GM21423 (cell line): ENCODE measurements around the gene VIT.
A peak's percentile ranks its signal among the peaks of the same experiment; 100 is the strongest.
"Not testable (repeated sequence)": the region's sequence is repeated elsewhere in the genome, so short reads cannot be mapped to it uniquely, and the experiment has no call there.

Source experiments
- ATAC-seq: cut with Tn5 transposase; IDR thresholded peaks from one replicate; pipeline ENCODE4 v1.9.1; 2021; ENCODE audit warnings: mild to moderate bottlenecking, moderate library complexity; ENCODE audit not compliant: unreplicated experiment

Gene VIT

DNA sequence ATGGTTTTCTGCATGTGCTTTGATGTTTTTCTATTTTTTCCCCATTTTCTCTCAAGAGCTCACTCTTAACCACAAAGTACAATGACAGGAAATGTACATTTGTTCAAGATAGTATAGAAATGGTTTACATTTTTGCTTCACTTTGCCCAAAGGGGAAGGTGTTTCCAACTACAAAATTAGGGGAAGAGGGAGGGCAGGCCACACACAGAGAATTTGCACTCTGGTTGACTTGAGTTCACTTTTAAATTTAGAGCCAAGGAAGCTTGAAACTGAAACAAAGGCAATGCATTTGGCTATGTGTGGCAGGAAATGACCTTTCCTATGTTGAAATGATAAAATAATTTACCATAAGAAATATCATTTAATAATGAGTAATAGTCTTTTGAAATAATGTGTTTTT, 19.1 kb upstream of the VIT start:
- peak; percentile 56 for ATAC-seq

DNA sequence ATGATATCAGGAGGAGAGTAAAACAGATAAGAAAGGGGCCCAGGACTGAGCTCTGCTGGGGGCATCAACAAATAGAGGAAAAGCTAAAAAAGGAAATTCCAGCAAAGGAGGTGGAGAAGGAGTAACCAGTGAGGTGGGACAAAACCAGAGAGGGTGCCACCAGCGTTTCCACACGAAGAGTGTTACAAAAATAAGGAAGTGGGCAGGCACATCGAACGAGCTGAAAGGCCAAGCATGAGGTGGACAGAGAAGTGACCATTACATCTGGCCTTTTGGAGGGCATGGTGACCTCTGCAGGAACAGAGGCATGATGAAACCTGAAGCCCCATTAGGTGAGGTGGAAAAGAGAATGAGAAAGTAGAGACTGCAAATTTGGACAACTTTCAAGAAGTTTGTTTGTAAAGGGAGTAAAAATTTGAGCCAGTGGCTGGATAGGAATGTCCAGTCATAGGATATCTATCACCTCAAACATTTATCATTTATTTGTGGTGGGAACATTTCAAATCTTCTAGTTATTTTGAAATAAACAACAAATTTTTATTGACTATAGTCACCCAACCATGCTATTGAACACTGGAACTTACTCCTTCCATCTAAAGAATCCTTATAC, 18.4 kb upstream of the VIT start:
- no peak for ATAC-seq

DNA sequence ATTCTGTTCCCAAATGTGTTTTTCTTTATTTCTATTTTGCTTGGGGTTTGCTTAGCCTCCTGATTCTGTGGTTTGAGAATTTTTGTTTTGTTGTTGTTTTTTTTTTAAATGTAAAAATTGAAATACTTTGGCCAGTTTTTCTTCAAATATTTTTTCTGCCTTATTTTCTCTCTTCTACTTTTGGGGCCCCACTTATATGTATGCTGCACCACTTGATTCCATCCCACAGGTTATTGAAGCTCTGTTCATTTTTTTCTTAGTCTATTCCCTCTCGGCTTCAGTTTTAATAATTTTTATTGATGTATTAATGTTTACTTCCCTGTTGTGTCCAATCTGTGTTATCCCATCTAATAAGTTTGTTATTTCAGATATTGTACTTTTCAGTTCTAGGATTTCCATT, 17.7 kb upstream of the VIT start:
- no peak for ATAC-seq

DNA sequence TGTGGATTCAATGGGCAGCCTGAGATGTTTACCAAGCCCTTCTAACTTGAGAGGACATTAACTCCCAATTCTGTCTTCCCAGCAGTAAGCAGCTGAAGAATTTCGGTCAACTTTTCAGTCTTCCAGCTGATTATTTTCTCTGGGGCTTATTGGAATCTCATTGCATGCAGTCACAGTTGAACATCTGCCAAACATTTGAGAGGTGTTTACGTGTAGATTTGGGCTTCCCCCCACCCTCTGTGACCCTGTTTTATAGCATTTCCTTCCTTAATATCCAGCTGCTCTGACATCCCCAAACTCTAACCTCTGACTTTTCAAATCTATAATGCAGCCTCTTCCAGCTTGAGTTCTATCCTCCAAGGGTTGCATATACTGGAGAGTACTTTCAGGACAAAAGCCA, 16.5 kb upstream of the VIT start:
- no peak for ATAC-seq

DNA sequence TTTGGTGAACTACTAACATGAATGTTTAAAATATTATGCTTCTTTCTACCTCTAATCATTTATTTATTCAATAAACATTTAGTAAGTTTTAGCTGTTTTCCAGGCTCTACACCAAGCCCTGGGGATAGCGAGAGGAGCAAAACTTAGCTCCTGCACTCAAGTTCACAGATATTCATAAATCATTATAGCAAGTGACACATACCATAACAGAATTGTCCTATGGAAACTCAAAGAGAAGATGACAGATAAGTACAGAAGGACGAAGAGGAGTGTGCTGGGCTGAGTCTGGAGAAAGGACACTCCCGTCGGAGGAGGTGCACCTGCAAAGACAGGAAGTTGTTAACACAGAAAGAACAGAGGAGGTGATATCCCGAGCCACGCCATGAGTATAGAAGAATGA, 13.9 kb upstream of the VIT start:
- ATAC-seq = no peak

DNA sequence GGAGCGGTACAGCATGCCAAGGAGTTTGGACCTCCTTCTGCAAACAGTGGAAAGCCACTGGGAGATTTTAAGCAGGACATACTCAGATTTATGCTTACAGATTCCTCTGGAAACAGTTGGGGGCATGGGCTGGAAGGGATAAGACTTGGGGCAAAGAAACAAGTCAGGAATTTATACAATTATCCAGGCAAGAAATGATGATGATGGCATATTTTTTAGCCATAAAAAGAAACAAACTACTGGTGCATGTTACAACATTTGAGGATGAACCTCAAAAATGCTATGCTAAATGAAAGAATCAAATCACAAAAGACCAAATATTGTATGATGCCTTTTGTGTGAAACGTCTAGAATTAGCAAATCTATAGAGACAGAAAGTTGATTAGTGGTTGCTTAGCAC, 13.5 kb upstream of the VIT start:
- ATAC-seq = no peak

DNA sequence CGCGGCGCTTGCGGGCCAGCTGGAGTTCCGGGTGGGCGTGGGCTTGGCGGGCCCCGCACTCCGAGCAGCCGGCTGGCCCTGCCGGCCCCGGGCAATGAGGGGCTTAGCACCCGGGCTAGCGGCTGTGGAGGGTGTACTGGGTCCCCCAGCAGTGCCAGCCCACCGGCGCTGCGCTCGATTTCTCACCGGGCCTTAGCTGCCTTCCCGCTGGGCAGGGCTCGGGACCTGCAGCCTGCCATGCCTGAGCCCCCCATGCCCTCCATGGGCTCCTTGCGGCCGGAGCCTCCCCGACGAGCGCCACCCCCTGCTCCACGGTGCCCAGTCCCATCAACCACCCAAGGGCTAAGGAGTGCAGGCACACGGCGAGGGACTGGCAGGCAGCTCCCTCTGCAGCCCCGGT, 8.2 kb upstream of the VIT start:
- not testable (repeated sequence) for ATAC-seq

DNA sequence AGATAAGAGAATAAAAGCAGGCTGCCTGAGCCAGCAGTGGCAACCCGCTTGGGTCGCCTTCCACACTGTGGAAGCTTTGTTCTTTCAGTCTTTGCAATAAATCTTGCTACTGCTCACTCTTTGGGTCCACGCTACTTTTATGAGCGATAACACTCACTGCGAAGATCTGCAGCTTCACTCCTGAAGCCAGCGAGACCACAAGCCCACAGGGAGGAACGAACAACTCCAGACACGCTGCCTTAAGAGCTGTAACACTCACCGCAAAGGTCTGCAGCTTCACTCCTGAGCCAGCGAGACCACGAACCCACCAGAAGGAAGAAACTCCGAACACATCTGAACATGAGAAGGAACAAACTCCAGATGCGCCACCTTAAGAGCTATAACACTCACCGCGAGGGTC, 7.5 kb upstream of the VIT start:
- not testable (repeated sequence) for ATAC-seq

DNA sequence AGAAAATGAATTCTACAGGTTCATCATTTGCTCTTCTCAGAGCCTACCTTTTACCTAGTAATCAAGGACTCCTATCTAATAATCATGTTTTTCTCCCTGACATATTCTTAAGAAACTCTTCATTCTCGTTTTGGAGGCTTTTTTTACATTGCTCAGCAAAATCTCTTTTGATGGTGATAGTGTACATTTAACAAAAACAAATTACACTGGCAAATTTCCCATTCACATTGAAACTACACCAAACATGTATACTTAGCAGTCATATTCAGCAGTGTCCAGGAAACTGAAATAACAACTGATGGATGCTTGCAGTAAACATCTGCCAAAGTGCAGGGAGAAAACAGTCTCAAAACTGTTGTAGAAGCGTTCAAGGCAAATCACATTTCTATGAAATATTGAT, 4.4 kb upstream of the VIT start:
- no peak for ATAC-seq

DNA sequence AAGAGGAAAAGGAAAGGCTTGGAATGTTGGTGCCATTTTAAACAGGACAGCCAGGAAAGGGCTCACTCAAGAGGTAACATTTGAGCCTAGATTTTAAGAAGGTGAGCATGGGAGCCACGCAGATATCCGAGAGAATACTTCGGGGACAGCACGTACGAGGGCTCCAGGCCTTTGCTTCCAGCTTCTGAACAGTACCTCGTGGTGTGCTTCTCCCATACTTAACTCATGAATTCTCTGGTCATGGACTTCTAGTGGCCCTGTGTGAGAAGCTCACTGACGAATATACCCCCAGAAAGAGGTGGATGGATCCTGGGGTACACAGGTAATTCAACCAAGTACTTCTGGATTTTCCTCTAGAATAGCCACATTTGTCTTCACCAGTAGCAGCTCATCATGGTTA, 2.7 kb upstream of the VIT start:
- ATAC-seq = no peak

DNA sequence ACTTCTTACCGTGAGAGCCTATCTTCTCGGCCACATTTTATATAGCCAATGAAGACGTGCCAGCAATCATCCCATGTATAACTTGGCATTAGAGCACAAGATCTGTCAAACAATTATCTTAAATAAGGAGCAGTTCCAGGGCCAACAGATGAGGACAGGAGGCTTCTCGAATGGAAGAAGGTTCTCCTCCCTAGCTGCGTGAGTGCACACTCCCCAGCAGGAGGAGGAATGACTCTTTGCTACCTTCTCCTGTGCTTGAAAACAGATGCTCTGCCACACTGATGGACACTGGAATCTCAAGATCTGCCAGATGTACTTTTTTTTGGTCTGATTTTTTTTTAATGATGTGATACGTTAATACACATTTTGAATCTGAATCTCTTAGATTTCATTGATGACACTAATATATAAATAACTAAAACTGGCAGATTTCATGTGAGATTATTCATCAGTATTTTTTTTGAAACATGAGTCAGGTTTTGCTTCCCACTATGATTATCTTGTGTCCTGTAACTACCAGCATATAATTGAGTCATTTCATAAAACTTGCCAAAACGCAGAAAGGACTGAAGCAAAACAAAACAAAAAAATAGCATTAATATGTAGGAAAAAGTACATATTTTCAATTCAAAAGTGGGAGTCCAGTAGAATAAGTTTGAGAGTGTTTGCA, 626 bp upstream of the VIT start:
- ATAC-seq = no peak

DNA sequence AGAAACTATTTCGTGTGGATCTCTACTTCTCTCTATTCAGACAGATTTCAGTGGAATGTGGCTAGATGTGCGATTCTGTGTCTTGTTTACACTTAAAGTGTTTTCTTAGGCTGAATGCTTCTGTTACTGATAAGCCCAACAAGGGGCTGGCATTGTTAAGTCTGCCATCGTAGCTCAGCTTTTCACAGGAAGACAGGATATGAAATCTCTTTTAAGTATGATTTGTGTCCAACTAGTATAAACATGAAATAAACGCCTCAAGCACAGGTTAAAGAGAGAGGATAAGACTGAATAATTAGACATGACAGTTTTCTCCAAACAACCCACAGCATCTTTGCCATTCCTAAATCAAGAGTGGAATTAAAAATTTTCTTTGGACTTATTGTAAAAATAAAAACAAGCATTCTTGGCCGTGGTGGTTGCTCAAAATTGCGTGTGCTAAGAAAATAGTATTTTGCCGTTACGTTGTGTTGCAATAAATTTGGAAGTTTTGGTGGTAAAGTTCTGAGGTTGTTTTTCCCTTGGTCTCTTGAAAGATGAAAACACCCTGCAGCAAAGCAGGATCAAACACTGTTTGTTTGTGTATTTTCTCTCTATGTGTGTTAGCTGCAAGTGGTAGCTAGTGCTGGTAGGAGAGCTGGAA, 1.0 kb downstream of the VIT start:
- no peak for ATAC-seq

DNA sequence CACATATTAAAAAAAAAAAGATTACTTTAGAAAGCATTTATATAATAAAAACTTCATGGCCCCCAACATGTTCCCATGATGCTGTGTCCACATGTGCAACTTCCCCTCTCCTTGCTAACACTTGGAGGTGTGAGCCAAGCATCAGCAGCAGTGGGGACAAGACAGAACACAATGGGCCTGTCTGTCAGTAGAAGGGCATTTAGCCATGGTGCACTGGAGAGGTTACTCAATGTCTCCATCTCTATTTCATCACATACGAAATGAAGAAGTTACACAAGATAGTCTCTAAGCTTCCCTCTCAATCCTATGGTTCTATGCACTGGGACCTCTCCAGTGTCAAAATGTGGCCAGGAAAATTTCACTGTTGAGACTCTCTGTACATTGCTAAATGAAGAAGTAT, 2.5 kb downstream of the VIT start:
- no peak for ATAC-seq

DNA sequence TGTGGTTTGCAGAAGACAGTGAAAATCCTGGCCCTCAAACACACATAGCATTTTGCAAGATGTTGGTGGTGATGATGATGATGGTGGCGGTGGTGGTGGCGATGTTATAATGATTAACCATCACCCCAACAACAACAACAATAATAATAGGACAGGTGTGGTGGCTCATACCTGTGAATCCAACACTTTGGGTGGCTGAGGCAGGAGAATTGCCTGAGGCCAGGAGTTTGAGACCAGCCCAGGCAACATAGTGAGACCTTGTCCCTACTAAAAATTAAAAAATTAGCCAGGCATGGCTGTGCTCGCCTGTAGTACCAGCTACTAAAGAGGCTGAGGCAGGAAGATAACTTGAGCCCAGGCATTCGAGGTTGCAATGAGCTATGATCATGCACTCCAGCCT, 3.8 kb downstream of the VIT start:
- no peak for ATAC-seq

DNA sequence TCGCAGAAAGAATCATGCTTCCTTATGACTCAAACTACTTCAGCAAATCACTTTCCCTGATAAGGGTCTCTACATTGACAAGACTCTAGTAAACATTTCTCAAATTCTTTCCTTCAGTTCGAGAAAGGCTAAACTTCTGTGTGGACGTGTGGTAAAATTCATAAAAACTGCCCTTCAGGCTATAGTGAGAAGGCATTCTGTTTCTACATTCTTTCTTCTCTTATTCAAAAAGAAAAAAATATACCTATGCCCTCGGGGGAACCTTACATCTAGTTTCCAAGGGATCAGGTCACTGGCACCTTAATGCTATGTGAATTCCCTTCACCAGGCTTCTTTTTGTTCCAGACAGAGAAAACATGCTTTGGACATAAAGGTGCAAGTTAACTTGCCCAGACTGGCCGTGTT, 4.9 kb downstream of the VIT start:
- ATAC-seq = no peak

DNA sequence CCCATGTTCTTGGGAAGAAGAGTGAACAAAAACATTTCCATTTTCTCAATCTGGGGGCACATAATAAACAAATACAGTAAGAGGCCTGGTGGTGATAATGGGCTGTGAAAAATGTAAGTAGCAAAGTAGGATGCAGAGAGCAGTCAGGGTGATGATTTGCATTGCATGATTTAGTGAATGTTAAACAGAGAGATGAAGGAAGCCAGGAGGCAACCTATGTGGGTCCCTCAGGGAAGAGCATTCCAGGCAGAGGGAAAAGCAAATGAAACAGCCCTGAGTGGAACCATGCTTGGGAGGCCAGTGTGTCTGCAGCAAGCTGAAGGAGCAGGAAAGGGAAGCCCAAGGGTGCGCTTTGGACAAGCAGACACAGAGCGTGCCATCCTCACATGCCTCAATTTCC, 5.4 kb downstream of the VIT start:
- ATAC-seq = no peak

DNA sequence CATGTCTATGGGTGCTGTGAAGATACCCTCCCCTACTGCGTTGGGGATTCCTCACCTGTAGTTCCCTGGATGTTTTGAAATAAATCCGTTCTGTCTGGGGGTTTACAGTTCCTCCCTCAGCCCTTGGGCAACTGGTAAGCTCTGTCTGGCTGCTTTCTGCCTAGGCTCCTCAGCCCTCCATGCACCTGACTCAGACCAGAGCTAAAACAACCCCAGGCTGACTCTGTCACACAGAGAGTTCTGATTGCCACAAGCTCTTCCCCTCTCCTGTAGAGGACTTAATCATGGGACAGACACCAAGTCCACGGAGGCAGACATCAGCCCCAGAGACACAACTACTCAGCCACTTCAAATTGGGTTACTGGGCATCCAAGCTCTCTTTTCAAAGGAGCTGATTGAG, 6.3 kb downstream of the VIT start:
- no peak for ATAC-seq

DNA sequence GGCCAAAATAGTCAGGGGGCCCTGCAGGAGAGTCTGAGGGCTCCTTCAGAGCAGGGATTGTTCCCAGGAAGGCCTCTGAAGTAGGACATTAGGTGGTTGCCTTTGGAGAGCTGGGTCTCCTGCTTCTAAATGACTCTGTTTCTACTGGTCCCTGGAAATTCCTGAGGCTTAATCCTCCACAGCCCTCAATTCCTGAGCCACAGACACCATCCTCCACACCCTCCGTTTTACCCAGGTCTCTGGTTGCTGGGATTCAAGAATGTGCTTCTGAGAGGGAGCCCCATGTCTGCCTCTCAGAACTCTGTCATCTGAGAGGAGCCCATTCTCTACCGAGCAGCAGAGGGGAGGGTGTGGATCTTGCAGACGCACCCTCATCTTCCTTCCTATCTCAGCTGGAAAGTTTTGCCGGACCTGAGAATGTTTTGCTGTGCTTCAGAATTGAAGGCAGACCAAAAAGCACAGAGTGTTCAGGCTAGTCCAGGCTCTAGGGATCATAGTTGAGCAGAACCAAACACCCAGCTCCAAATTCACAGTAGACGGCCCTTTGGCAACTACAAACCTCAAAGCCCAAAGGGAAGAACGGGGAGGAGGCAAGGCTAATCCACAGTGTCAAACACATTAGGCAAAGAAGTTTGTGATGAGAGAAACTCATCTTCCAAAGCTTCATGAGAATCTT, 8.1 kb downstream of the VIT start:
- no peak for ATAC-seq

DNA sequence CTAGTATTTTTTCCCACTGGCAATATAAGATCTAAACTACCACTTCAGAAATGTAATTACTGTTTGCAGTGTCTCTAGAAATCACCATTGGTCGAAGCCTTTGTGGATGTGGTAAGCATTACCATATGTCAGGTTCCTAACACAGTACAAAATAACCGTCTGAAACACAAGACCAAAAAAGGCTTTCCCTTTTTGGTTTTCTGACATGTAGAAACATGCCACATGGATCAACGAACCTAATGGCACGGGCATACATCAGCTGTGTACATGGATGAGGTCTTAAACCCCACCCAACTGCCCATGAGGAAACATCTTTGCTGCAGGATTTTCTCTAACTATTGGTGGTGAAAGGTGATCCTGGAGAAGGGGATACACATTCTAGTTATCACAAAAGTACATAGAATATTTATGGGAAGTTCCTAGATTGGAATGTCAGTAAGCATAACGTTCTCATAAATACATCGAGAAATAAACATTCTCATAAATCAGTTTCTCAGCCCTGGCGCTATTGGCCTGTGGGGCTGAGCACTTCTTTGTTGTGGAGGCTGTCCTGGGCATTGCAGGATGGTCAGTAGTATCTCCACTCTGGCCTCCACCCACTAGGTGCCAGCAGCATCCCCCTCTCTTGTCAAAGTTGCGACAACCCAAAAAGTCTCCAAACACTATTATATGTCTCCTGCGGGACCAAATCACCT, 9.0 kb downstream of the VIT start:
- ATAC-seq = no peak

DNA sequence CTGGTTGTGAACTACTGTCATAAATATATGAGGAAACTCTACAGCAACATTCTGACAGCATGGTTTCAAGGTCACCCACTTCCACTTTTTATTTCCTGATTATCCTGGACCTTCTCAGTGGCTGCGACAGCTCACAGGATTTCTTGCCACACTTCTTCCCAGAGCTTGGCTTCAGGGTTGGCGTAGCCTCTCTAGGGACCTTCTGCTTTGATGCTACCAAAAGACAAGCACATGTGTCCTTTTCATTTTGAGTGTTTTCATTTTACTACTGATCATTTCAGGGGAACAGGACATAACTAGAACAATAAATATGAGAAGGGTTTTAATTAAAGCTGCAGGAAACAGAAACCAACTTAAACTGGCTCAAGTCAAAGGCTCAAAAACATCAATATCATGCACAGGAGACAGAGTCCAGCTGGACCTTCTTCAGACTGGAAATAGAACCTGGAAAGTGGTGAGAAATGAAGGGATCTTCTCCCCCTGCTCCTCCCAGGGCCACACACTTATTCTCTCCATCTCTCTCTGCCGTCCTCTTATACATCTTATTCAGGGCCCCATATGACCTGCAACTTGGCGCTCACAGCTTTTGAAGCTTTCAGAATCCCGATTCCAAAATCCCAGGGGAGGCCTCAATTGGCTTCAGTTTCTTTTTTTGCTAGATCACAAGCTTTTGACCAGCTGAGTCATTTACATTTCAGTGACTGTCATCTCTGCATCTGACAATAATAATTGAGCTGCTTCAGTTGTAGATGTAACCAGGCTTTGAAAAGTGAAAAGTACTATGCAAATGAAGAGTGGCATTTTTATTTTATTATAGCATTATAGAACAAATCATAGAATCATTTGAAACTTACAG, 9.7 kb downstream of the VIT start:
- ATAC-seq = no peak

DNA sequence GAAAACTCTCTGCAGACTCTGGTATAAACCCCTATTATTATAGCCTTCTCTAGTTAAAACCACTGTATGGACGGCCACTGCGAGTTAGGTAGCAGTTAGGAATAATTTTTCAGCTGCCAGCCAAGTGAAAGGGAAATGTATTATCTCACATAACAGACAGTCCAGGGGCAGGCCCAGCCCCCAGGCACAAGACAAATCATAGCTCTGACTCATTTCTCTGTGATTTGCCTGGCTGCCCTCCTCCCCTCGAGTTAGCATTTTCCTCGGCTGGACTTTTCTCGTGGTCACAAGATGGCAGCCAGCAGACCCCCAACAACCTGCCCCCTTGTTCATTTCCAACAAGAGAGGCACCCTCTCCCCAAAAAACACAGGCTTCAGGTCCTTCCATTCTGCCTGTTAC, 10.5 kb downstream of the VIT start:
- no peak for ATAC-seq
